Skin of body (tissue), 2 donors: Measurements from ENCODE around the gene SECISBP2. TPM values are rescaled to one million over a fixed set of nuclear protein-coding genes. Genes with fewer than 3 reads are reported as not detected.

Source experiments
- DNase-seq: peaks from one replicate; lab custom pipeline; 2025; lab: John Stamatoyannopoulos, UW
- total RNA-seq: library from RNA; depleted of rRNA; stranded (reverse); fragments of >200 nt; gene quantifications from one replicate; pipeline ENCODE4 v1.2.3, GENCODE V29; 2014

The SECISBP2 gene
- total RNA-seq, 1 donor from 2014 or later, result 54.9 TPM

GRCh38 chr9:89346696-89347095 is 28.4 kb downstream of the SECISBP2 start:
- no peak for DNase-seq

- no peak for DNase-seq
Observed at GRCh38 chr9:89347651-89348050, 29.4 kb downstream of the SECISBP2 start.

- DNase-seq, result no peak
Observed at GRCh38 chr9:89349607-89350006, 31.3 kb downstream of the SECISBP2 start.

GRCh38 chr9:89350988-89351557 is 32.8 kb downstream of the SECISBP2 start:
- no peak for DNase-seq

- DNase-seq, result no peak
Observed at GRCh38 chr9:89351584-89352300, 33.4 kb downstream of the SECISBP2 start.

GRCh38 chr9:89352451-89352850 is 34.2 kb downstream of the SECISBP2 start:
- no peak for DNase-seq

GRCh38 chr9:89352874-89353649 is 34.8 kb downstream of the SECISBP2 start:
- no peak for DNase-seq

GRCh38 chr9:89353989-89354388 is 35.7 kb downstream of the SECISBP2 start:
- DNase-seq, result no peak

- DNase-seq, result no peak
Observed at GRCh38 chr9:89354471-89354870, 36.2 kb downstream of the SECISBP2 start.

GRCh38 chr9:89356782-89357181 is 38.5 kb downstream of the SECISBP2 start:
- DNase-seq, result no peak

- DNase-seq, result no peak
Observed at GRCh38 chr9:89357331-89358197, 39.3 kb downstream of the SECISBP2 start.

GRCh38 chr9:89358376-89358916 is 40.1 kb downstream of the SECISBP2 start:
- no peak for DNase-seq

GRCh38 chr9:89358985-89359384 is 40.7 kb downstream of the SECISBP2 start:
- no peak for DNase-seq

- DNase-seq, result no peak
Observed at GRCh38 chr9:89359751-89360261, 41.5 kb downstream of the SECISBP2 start.

GRCh38 chr9:89360465-89360864 is 42.2 kb downstream of the SECISBP2 start:
- no peak for DNase-seq

GRCh38 chr9:89361031-89361430 is 42.7 kb downstream of the SECISBP2 start:
- no peak for DNase-seq

- DNase-seq, result no peak
Observed at GRCh38 chr9:89361816-89362646, 43.7 kb downstream of the SECISBP2 start.

GRCh38 chr9:89362647-89363310 is 44.5 kb downstream of the SECISBP2 start:
- no peak for DNase-seq

- DNase-seq, result no peak
Observed at GRCh38 chr9:89363311-89363670, 45.0 kb downstream of the SECISBP2 start.
